Activated CD8-positive, alpha-beta memory T cell treated with anti-CD3 and anti-CD28 coated beads, Interleukin-2, amount 50 U/mL, for 24 hours (primary cell): ENCODE measurements around the gene PRKCSH.
"Not testable (repeated sequence)": the region's sequence is repeated elsewhere in the genome, so short reads cannot be mapped to it uniquely, and the experiment has no call there.

Source experiments
- DNase-seq: peaks from one replicate; pipeline ENCODE4 v3.0.0-alpha.2; 2020; ENCODE audit errors: extremely low read depth

The PRKCSH gene

DNA sequence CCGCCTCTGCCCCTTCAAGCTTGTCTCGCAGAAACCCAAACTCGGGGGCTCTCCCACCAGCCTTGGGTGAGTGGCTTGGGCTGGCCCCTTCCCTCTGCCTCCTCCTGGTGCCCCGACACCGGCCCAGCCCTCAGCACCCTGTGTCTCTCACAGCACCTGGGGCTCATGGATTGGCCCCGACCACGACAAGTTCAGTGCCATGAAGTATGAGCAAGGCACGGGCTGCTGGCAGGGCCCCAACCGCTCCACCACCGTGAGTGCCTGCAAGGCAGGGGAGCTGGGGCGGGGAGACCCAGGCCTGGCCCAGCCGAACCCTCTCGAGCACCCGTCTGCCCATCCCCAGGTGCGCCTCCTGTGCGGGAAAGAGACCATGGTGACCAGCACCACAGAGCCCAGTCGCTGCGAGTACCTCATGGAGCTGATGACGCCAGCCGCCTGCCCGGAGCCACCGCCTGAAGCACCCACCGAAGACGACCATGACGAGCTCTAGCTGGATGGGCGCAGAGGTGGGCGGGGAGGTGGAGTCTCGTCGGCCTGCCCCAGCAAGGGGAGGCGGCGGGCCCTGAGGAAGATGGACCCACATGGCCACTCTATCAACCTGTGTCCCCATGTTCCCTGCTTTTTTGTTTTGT is 13.6 kb downstream of the PRKCSH start:
- no peak for DNase-seq

DNA sequence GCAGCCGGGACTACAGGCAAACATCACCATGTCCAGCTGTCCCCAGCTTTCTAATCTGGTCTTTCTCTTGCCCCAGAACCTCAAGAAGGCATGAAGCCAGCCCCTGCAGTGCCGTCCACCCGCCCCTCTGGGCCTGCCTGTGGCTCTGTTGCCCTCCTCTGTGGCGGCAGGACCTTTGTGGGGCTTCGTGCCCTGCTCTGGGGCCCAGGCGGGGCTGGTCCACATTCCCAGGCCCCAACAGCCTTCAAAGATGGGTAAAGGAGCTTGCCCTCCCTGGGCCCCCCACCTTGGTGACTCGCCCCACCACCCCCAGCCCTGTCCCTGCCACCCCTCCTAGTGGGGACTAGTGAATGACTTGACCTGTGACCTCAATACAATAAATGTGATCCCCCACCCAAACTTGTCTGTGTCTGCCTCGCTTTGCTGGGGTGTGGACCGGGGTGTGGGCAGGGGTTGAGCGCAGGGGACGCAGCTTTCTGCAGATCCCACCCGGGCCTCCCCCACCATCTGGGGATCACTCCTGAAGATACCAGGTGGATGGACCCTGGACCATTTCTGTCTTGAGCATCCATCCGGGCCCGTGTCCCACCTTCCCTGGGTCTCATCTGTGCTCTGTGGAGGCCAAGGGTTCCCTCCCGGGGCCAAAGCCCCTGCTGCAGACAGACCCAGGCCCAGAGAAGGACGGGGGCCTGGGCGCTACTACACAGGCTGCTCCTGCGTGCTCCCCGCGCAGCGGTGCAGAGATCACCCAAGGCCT is 15.3 kb downstream of the PRKCSH start:
- DNase-seq = no peak

DNA sequence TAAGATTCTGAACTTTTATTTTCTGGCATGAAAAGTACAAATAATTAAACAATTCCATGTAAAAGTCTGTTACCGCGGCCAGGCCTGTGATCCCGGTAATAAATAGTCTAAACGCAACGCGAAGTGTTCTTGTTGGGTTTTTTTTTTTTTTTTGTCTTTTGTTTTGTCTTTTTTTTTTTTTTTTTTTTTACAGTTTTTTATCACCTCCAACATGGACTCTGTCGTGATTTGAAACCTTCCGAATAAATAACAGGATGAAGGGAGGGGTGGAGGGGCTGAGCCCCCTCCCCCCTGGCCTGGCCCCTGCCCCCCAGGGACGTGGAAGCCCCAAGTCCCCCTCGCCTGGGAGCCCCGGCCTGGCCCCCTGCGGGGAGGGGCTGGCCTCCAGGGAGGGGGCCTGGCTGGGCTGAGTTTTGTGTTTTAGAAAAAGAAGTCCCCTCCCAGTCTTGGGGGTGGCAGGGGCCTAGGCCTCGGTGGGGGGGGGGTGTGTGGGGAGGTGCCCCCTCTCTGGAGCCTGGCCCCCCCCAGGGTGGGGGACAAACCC is 16.0 kb downstream of the PRKCSH start:
- DNase-seq = no peak

DNA sequence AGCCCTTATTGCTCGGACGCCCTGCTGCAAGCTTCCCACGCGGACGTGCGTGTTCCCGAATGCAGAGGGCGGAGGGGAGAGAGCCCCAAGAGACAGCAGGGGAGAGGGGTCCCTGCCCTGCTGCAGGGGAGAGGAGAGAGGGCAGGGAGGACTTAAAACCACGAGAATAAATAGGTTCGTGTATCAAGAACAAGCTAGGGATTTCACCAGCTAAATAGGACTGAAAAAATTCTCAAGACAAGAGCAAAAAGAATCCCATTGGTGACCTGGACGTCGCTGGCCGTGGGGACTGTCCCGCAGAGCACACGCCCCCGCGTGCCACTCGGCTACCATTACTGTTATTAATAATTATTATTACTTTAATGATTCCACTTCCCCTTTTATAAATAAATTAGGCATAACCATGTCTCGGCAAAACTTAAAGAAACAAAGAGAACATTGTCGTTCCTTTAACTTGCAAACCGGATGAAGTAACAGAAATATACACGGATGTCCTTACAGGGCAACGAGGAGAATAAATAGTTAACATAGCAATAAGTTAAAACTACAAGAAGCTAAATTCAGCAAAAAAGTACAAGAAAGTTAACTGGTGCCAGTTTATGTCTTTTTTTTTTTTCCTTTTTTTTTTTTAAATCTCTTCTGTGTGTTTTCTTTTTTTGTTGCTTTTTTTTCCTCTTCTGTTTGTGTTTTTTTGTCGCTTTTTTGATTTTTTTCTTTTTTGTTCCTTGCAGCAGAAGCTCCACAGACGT is 16.6 kb downstream of the PRKCSH start:
- no peak for DNase-seq

DNA sequence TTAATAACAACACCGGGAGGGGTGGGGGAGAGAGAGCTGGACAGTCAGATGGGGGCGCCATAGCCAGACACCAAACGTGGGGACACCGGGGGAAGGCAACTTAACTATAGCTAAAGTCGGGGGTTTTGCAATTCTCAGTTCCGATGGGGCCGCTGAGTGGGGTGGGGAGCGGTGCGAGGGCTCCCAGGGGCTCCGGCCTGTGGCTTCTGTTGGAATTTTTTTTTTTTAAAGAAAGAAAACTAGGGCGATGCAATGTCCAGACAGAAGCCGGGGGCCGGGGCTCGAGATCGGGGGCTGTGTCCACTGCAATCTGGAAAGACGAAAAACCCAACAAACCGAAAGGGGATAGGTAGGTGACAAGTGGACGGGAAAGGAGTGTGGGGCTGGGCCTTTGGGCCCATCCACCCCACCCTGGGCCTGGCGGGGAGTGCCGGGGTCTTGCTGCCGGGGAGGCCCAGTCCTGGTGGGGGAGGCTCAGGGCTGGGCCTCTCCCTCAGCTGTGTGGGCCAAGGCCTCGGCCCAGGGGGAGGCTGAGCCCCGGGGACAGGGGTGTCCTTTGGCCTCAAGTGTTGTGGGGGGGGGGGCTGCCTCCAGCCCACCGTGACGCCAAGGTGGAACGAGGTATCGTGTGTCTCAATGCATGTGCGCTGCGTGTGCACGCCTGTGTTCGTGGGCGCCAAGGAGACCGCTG is 17.3 kb downstream of the PRKCSH start:
- no peak for DNase-seq

DNA sequence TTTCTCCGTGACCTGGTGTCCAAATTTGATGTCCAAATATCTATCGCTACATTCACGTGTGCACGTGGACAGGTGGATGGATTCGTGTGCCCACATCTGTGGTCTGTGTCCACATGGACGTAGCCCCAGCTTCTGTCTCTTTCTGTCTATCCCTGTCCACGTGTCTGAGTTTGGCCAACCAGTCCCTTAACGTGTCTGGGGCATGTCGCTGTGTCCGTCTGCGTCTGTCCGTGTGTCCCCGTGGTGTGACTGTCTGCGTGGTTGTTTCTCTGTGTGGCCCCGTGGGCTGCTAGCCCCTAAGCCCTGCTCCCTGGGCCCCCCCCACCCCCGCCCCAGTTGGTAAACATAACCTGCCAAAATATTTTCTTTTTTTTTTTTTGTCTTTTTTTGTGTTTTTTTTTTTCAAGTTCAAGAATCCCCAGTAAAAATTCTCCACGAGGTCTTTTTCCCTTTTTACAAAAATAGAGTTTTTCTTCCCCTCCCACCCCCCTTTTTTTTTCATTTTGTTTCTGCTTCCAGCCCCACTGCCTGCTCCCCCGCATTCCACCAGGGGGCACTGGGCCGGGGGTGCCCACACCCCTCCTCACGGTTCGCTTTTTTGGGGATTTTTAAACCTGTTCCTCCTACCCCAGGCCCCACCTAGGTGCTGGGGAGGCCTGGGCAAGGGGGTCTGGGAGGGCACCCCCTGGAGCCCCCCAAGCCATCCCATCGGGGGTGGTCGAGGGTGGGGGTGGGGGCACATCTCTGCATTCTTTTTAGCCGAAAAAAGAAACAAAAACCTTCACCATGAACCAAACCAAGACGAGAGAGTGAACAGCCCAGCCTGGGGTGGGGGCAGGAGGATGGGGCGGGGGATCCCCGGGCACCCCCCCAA is 18.3 kb downstream of the PRKCSH start:
- DNase-seq = no peak

DNA sequence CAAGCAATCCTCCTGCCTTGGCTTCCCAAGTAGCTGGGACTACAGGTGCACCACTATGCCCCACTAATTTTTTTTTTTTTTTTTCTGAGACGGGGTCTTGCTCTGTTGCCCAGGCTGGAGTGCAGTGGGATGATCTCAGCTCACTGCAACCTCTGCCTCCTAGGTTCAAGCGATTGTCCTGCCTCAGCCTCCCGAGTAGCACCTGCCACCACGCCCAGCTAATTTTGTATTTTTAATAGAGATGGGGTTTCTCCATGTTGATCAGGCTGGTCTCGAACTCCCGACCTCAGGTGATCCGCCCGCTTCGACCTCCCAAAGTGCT is 19.8 kb downstream of the PRKCSH start:
- DNase-seq = not testable (repeated sequence)

DNA sequence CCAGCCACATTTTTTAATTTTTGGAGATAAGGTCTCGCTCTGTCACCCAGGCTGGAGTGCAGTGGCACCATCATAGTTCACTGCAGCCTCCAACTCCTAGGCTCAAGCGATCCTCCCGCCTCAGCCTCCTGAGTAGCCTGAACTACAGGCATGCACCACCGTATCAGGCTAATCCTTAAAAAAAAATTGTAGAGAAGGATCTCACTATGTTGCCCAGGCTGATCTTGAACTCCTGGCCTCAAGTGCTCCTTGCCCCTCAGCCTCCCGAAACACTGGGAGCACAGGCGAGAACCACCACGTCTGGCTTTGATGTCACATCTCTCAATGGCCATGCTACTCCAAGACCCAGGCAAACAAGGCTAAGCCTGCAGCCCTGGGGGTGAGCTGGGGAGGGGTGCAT is 21.2 kb downstream of the PRKCSH start:
- DNase-seq = no peak

DNA sequence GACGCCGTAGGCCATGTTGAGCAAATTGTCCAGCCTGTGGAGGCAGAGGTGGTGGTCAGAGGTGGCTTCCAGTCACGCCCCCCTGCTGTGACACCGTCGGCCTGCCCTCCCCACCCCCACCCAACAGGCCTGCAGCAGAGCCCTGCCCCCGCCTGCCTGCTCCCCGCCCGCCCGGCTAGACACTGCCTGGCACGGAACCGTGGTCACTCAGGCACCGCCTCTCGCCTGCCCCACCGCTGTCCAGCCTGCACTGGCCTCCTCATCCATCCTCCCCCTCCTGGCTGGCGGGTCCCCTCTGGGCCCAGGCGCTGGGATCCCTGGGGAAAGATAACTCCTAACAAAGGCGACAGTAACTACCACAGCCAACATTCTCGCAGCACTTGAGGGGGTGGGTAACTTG is 21.7 kb downstream of the PRKCSH start:
- no peak for DNase-seq

DNA sequence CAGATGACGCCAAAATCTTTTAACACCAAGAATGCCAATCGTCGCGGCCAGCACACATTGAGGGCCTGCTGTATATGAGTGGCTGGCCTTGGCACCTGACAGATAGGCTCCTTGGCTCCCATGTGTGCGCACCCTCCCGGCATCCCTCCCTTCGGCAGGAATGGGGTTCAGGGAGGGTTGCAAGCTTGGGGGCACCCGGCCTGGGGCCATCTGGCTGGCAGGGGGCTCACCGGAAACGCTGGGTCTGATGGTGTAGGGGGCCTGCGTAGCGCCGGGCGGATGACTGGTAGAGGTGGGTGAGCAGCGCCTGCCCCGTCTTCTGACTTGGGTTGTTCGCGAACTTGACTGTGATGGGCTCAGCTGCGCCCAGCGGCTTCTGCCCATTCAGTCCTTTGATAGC is 22.4 kb downstream of the PRKCSH start:
- no peak for DNase-seq

DNA sequence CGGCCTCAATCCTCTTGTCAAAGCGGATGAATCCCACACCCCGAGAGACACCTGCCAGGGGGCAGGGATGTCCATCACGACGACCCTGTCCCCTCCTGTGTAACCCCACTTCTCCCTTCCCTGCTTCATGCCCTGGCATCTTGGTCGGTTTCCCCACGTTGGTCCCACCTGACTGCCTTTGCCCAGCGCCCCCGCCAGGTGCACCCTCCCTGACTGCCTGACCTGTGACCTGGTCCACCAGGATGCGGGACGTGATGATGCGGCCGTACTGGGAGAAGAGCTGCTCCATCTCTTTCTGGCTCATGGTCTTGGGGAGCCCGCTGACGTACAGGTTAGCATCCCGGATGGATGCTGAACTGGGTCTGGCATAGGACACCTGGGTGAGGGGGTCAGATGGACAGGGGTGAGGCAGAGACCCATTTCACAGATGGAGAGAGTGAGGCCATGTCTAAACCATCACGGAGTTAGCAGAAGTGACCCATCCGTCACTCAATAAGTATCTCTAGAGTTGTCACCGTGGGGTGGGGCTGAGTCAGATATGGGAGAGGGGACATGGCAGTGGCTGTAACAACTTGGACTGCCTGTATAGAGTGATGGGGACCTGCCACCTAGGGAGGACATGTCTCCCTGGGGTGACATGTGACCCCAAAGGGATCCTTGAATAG is 22.9 kb downstream of the PRKCSH start:
- DNase-seq = no peak

DNA sequence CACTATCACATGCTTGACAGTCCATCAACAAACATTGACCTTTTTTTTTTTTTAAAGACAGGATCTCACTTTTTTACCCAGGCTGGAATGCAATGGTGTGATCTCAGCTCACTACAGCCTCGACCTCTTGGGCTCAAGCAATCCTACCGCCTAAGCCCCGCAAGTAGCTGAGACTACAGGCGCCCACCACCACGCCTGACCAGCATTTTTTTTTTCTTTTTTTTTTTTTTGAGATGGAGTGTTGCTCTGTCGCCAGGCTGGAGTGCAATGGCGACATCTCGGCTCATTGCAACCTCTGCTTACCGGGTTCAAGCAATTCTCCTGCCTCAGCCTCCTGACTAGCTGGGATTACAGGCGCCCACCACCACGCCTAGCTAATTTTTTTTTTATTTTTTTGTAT is 23.5 kb downstream of the PRKCSH start:
- DNase-seq = not testable (repeated sequence)

DNA sequence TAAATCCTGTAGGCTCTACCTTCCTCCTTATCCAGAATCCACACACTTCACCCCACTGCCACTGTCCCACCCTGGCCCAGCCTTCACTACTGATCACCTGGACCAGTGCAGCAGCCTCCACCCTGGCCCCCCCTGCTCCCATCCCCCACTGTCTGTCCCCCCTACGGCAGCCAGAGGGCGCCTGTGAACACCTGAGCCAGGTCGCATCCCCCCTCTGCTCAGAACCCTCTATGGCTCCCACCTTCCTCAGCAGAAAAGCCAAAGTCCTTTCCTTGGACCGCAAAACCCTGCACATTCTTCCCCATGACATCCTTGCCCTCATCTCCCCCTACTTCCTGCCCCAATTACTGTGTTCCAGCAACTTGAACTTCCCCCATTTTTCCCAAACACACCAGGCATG is 24.8 kb downstream of the PRKCSH start:
- no peak for DNase-seq

DNA sequence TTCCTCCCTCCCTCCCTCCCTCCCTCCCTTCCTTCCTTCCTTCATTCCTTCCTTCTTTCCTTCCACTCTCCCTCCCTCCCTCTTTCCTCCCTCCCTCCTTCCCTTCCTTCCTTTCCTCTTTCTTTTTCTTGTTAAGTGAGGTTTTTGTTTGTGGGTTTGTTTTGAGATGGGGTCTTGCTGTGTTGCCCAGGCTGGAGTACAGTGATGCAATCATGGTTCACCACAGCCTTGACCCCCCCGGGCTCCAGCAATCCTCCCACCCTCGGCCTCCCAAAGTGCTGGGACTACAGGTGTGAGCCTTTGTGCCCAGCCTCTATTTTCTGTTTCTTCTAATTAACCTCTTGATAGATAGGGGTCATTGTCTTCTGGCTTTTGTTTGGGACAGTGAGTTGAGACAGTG is 26.0 kb downstream of the PRKCSH start:
- no peak for DNase-seq

DNA sequence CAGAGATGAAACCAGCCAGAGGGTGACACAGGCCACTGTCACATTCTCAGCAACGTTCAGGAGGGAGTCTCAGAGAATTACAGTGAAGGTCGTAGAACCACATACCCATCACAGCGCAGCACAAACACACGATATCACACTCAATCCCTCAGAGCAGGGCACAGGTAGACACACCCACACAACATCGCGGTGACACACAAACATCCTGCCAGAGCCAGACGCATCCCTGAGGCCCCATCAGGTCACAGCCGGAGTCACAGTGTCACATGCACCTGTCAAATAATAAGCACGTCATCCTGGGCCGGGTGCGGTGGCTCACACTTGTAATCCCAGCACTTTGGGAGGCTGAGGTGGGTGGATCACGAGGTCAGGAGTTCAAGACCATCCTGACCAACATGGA is 28.0 kb downstream of the PRKCSH start:
- DNase-seq = no peak

DNA sequence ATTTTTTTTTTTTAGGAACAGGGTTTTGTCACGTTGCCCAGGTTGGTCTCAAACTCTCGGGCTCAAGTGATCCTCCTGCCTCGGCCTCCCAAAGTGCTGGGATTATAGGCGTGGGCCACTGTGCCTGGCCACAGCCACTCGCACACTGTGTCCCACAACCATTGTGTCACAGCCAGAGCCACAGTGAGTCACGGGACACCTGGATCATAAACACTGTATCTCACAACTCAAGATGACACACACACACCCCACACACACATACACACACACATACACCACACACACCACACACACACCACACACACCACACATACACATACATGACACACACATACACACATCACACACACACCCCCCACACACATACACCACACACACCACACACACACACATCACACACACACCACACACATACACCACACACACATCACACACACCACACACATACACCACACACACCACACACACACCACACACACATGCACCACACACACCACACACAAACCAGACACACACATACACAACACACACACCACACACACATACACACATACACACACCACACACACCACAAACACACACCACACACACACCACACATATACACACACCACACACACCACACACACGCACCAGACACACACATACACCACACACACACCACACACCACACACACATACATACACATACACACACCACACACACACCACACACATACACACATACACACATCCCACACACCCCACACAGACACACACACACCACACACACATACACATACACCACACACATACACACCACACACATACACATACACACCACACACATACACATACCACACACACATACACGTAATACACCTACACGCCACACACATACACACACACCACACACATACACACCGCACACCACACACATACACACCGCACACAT is 29.2 kb downstream of the PRKCSH start:
- no peak for DNase-seq

DNA sequence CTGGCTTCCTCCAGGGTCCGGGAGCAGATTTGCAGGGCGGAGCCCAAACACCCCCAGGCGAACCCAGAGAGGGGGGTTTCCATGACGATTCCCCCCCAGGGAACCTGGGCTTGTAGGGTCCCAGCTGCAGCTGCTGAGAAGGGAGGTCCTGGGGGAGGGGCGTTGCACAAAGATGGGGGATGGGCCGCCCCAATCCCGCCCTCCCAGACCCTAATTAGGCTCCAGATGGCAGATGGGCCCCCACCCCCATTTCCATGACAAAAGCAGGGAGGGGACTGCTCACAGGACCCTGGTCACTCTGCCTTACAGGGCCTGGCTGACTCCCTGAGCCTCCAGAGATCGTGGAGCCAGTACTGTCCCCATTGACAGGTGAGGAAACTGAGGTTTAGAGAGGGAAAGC is 30.2 kb downstream of the PRKCSH start:
- DNase-seq = no peak

DNA sequence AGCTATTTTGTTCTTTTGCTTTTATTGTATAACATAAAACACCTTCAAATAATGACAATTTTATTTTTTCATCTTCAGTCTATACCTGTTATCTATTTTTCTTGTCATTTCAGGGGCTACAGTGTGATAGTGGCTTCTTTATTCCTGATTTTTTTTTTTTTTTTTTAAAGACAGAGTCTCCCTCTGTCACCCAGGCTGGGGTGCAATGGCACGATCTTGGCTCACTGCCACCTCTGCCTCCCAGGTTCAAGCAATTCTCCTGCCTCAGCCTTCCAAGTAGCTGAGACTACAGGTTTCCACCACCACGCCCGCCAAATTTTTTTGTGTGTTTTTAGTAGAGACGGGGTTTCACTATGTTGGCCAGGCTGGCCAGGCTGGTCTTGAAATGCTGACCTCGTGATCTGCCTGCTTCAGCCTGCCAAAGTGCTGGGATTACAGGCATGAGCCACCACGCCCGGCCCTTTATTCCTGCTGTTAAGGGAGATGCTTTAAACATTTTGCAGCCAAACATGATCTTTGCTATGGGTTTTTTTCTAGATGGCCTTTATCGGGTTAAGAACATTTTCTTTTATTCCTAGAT is 32.9 kb downstream of the PRKCSH start:
- not testable (repeated sequence) for DNase-seq

DNA sequence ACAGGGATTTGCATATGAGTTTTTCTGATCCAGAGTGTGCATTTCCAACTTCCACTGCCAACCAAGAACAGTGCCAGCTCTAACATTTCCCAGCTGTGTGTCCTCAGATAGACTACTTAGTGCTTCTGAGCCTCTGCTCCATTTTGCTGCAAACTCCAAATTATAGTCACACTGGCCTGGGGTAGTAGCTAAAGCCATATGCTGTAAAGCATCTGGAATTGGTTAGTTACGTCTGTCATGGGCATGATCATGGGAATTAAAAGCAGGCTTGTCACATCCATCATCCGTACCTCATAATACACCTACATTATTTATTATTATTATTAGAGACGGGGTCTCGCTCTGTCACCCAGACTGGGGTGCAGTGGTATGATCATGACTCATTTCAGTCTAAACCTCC is 38.3 kb downstream of the PRKCSH start:
- DNase-seq = no peak
